ENCODE measurements around the gene MBOAT2.
A peak's percentile ranks its signal among the peaks of the same experiment; 100 is the strongest.

MBOAT2 gene

DNA sequence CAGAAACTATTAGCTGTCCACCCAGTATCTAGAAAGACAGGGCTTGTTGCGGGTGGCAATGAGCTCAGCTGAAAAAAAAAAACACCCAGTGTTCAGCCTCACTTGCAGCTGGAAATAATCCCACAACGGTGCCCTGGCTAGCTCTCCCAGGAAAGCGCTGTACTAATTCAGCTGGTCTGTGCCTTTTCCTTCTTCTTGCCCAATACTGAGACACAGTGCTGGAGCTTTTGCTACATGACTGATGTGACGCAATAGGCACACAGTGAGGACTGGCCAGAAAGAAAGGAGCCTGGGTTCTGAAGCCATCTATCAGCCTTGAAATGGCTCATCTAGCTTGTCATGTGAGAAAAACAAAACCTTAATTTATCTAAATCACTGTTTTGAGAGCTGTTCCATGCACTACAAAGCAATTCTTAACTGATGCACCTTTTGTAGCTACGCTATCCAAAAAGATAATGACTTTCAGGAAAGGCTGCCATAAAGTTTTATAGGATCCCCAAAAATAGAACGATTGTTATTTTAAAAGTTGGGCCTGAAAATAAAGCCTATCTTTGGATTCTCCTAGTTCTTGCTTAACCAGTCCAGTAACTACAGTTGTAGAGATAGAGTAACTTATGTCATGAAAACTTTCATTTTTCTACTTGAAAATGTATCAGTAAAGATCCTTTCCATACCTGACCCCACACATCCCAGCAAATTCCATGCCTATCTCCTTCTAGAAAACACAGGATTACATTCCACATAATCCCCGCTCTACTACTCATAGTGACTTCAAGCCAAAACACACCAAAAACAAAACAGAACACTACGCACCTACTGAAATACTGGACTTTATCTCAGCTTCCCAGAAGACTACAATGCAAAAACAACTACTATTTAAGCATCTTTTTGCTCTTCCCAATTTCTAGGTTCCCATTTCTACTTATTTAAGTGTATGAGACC, 181.9 kb downstream of the MBOAT2 start:
- no peak overlapping the region for H3K4me3 ChIP-seq (ENCODE audit: low read depth, low read length)
- DNase-seq (ENCODE audit: low read depth, low spot score) = peak; percentile 21
- ChIA-PET POLR2A (no interaction called here), CTCF (no interaction called here)
- TF ChIP-seq, protein P1, sequence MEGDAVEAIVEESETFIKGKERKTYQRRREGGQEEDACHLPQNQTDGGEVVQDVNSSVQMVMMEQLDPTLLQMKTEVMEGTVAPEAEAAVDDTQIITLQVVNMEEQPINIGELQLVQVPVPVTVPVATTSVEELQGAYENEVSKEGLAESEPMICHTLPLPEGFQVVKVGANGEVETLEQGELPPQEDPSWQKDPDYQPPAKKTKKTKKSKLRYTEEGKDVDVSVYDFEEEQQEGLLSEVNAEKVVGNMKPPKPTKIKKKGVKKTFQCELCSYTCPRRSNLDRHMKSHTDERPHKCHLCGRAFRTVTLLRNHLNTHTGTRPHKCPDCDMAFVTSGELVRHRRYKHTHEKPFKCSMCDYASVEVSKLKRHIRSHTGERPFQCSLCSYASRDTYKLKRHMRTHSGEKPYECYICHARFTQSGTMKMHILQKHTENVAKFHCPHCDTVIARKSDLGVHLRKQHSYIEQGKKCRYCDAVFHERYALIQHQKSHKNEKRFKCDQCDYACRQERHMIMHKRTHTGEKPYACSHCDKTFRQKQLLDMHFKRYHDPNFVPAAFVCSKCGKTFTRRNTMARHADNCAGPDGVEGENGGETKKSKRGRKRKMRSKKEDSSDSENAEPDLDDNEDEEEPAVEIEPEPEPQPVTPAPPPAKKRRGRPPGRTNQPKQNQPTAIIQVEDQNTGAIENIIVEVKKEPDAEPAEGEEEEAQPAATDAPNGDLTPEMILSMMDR (IDR thresholded peaks at IDR 0.05; ENCODE audit: insufficient read depth, low read length, missing control alignments) = no peak

DNA sequence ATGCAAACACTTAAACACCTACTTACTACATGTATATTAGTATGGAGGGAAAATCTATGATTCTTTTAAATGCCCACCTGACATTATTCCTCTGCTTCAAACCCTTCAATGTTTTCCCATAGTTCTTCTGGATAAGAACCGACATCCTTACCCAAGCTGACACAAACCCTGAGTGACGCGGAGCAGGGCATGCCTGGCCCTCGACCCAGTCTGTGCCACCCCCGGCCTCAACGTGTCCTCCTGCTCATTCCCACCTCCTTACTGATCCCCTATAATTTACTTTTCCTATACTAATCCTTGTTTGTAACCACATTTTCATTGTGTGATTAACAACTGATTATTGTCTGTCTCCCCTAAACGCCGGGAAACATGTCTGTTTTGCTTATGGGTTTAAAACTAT, 183.5 kb downstream of the MBOAT2 start:
- DNase-seq (ENCODE audit: low read depth, low spot score) = no peak
- ChIA-PET CTCF (interaction anchor here (2.4 kb wide), 1 partner anchor 10 kb away, joined by 6 read pairs; no protein-coding TSS in a partner anchor), POLR2A (no interaction called here)

DNA sequence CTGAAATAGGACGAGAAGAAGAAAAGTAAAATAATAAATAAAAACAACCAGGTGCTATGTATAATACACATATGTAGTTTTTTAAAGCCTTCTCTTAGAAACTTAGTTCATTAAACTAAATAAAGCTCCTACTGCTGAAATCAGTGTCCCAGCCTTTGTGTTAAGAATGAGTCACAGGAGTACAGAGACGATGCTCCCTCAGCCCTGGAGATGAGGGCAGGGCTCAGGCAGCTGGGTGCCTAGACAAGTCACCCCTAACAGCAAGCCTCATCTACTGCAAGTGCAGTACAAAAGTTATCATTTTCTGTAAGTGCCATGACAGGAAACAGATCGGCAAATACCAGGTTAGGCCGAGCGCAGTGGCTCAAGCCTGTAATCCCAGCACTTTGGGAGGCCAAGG, 184.3 kb downstream of the MBOAT2 start:
- TF ChIP-seq, protein P1 (IDR thresholded peaks at IDR 0.05; ENCODE audit: insufficient read depth, low read length, missing control alignments) = no peak
- no peak for DNase-seq (ENCODE audit: low read depth, low spot score)
- ChIA-PET CTCF (interaction anchor here (1.9 to 2.4 kb wide), 2 partner anchors 9 to 318 kb away, joined by 6 read pairs; no protein-coding TSS in a partner anchor), POLR2A (no interaction called here)
- no peak overlapping the region for H3K4me3 ChIP-seq (ENCODE audit: low read depth, low read length)

More for the DNA sequence above, 183.5 kb downstream of the MBOAT2 start:
- TF ChIP-seq, protein P1 (IDR thresholded peaks at IDR 0.05; ENCODE audit: insufficient read depth, low read length, missing control alignments) = no peak
- no peak overlapping the region for H3K4me3 ChIP-seq (ENCODE audit: low read depth, low read length)

DNA sequence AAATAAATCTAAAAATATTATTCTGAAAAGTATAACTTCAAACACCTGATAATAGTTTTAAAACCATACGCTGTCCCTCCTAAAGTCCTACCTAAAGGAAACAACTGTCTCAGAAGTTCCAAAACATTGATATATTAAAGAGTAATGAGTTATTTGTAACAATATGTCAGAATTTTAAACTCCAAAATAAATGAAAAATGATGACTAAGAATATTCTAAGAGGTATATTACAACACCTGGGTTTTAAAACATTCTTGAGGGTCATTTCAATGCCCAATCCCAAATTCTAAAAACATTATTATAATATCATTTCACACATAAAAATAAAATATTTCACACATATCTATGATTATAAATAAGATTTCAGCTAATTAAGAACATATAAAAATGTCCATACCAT, 186.3 kb downstream of the MBOAT2 start:
- no peak for DNase-seq (ENCODE audit: low read depth, low spot score)
- POLR2A ChIA-PET = no interaction called here
- CTCF ChIA-PET = no interaction called here
- TF ChIP-seq, protein P1 (IDR thresholded peaks at IDR 0.05; ENCODE audit: insufficient read depth, low read length, missing control alignments) = no peak
- no peak overlapping the region for H3K4me3 ChIP-seq (ENCODE audit: low read depth, low read length)

DNA sequence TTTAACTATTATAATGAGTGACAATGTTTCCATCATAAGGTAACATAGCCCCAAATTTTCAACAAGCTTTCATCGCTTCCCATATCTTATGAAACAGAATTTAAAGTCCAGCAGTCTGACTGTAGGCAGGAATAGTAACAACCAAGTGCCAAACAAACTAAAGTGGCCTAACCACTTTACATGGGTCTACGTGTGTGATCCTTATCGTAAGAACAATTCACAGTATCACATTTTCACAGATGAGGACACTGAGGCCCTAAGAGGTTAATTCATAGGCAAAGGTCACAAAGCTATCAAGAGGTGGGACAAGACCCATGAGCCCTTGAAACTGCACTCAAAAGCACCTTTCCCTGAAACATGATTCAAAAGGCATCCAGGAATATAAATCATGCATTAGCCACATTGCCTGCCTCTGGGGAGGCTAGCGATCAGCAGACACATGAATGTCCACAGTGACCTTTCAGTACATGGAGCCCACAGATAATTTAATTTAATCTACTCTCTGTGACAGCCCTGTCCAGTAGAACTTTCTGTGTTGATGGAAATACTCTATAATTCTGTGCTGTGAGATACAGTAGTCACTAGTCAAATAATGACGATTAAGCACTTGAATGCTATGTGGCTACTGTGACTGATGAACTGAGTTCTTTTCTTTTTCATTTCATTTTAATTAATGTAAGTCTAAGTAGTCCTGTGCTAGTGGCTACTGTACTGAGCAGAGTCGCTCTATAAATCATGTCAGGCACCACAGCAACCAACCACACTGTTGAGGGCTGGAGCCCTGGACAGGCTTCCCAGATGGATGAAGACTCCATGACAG, 196.4 kb downstream of the MBOAT2 start:
- ChIA-PET POLR2A (no interaction called here), CTCF (interaction anchor here (1.0 kb wide), 1 partner anchor 20 kb away, joined by 3 read pairs; no protein-coding TSS in a partner anchor)
- DNase-seq (ENCODE audit: low read depth, low spot score) = no peak
- no peak overlapping the region for H3K4me3 ChIP-seq (ENCODE audit: low read depth, low read length)
- TF ChIP-seq, protein P1 (IDR thresholded peaks at IDR 0.05; ENCODE audit: insufficient read depth, low read length, missing control alignments) = no peak

Measured in AG04449 (cell line).